Transverse colon (tissue), 4 donors: ENCODE measurements around the gene CYP1A2. TPM values are rescaled to one million over a fixed set of nuclear protein-coding genes. Genes with fewer than 3 reads are reported as not detected.
"Not testable (repeated sequence)": the region's sequence is repeated elsewhere in the genome, so short reads cannot be mapped to it uniquely, and the experiment has no call there.

ENCODE experiments used
- DNase-seq: peaks from one replicate; pipeline ENCODE4 v3.0.0-alpha.2; 2019
- H3K27ac ChIP-seq, 4 donors: fragments of 200-600 bp; sonication (generic); 2 replicates each; pipeline ENCODE4 v1.5.1; 2016 to 2018; ENCODE audit warnings: inconsistent platforms in 4 of 4
- H3K27me3 ChIP-seq: fragments of 200-600 bp; sonication (generic); 2 replicates; pipeline ENCODE4 v1.5.1; 2017; ENCODE audit warnings: inconsistent platforms
- H3K36me3 ChIP-seq, 4 donors: fragments of 200-600 bp; sonication (generic); 2 replicates each; pipeline ENCODE4 v1.5.1; 2017 to 2019; ENCODE audit warnings: inconsistent platforms in 4 of 4
- H3K4me1 ChIP-seq, 4 donors: fragments of 200-600 bp; sonication (generic); 2 replicates each; pipeline ENCODE4 v1.5.1; 2017 to 2020; ENCODE audit warnings: inconsistent platforms in 4 of 4
- H3K4me3 ChIP-seq, 4 donors: fragments of 200-600 bp; sonication (generic); 1 replicate in 1 of 4; 2 replicates in 3 of 4; pipeline versions ENCODE4 v1.5.1 to v1.6.1; 2017 to 2019; ENCODE audit warnings: inconsistent platforms in 4 of 4
- H3K9me3 ChIP-seq, 2 donors: fragments of 200-600 bp; sonication (generic); 2 replicates each; pipeline ENCODE4 v1.5.1; 2017 to 2019; ENCODE audit warnings: inconsistent platforms in 2 of 2
- CTCF ChIP-seq, 5 experiments: fragments of 200-600 bp in 3 of 5; fragments of 450-650 bp in 2 of 5; sonication (generic) in 3 of 5; IDR thresholded peaks; 1 replicate in 2 of 5; 2 replicates in 3 of 5; pipeline ENCODE4 v1.5.1; 2016 to 2017; ENCODE audit warnings: antibody characterized with exemption in 5 of 5, inconsistent platforms in 3 of 5, mild to moderate bottlenecking in 2 of 5, moderate library complexity in 1 of 5
- EP300 ChIP-seq: sonication (generic); formaldehyde crosslinking; IDR thresholded peaks from one replicate; pipeline ENCODE4 v1.6.1; 2017; ENCODE audit warnings: antibody characterized with exemption, low read depth
- POLR2A ChIP-seq: fragments of 450-650 bp; IDR thresholded peaks from one replicate; pipeline ENCODE4 v1.6.1; 2016; ENCODE audit warnings: antibody characterized with exemption, mild to moderate bottlenecking, moderate library complexity
- POLR2AphosphoS5 ChIP-seq, 3 donors: sonication (generic); formaldehyde crosslinking; IDR thresholded peaks; one replicate each; pipeline ENCODE4 v1.6.1; 2016; ENCODE audit warnings: antibody characterized with exemption in 3 of 3
- WGBS, 2 donors: methylation state at CpG; one replicate each; pipeline ENCODE4 v1.1.5; 2018; ENCODE audit warnings: low coverage in 1 of 2; 5-methylcytosine and 5-hydroxymethylcytosine counted together
- in situ Hi-C, 4 donors: fragments of 200-750 bp; cut with MboI; loops; one replicate each; pipeline versions ENCODE4 v1.15.0 to v1.15.1; 2017; ENCODE audit warnings: low sequenced_read_pairs in 3 of 4, low pct_ligation_motif_present in 1 of 4, low pct_unique_long_range_greater_than_20kb in 1 of 4
- intact Hi-C: fragments of 100-400 bp; cut with DNase I; formaldehyde crosslinking; loops from one replicate; pipeline ENCODE4 v1.15.1; 2023; ENCODE audit warnings: low total_unique reads
- total RNA-seq, 4 donors: library from RNA; depleted of rRNA; stranded (reverse); fragments of >200 nt; gene quantifications; one replicate each; pipeline ENCODE4 v1.1.0, GENCODE V29; 2016

The CYP1A2 gene
- total RNA-seq, 4 donors from 2014 or later: not detected

- peak overlapping the region; percentile 84 to 92 (median 86) for H3K27ac ChIP-seq
- H3K36me3 ChIP-seq: no peaks in the 10 kb centered on the region
- in situ Hi-C loops (no loop called here), intact Hi-C loops (loop anchor here (5.0 kb wide), 1 partner anchor 58 kb away; the partner anchor contains the start of gene ULK3)
- H3K4me1 ChIP-seq: peaks cover 66 to 91% (median 81%) of the 10 kb centered on the region in 4 donors
- H3K4me3 ChIP-seq: peak overlapping the region in 2 of 4 donors; percentile 73 to 77
- no peak for DNase-seq
- no peaks in the 10 kb centered on the region for H3K9me3 ChIP-seq
- H3K27me3 ChIP-seq: no peaks in the 10 kb centered on the region
- 56 to 66% methylated on average over 3 to 8 of the region's 8 CpGs for WGBS, 2 donors
- TF ChIP-seq CTCF (IDR thresholded peaks at IDR 0.05) (no peak), EP300 (no peak), POLR2A (no peak), POLR2AphosphoS5 (IDR thresholded peaks at IDR 0.05) (no peak)
Measured at GRCh38 chr15:74784426-74785193, 36.0 kb downstream of the CYP1A2 start.

GRCh38 chr15:74785194-74786032 is 36.8 kb downstream of the CYP1A2 start:
- peak overlapping the region; percentile 84 to 92 (median 86) for H3K27ac ChIP-seq
- peaks cover 69 to 91% (median 83%) of the 10 kb centered on the region in 4 donors for H3K4me1 ChIP-seq
- H3K36me3 ChIP-seq: no peaks in the 10 kb centered on the region
- peak overlapping the region in 1 of 4 donors; percentile 3 for H3K4me3 ChIP-seq
- intact Hi-C loops: no loop called here
- no peaks in the 10 kb centered on the region for H3K27me3 ChIP-seq
- no peaks in the 10 kb centered on the region for H3K9me3 ChIP-seq
- DNase-seq: no peak
- in situ Hi-C loops: no loop called here
- TF ChIP-seq POLR2A (no peak), CTCF (IDR thresholded peaks at IDR 0.05) (no peak), EP300 (no peak), POLR2AphosphoS5 (IDR thresholded peaks at IDR 0.05) (no peak)
- WGBS, 2 donors: 51 to 67% methylated on average over 5 to 13 of the region's 13 CpGs

- peak overlapping the region; percentile 84 to 92 (median 86) for H3K27ac ChIP-seq
- H3K27me3 ChIP-seq, intact Hi-C loops, DNase-seq, in situ Hi-C loops, H3K9me3 ChIP-seq, H3K36me3 ChIP-seq: not testable (repeated sequence)
- WGBS, 2 donors: 49% methylated on average over 12 of the region's 12 CpGs; no CpG with 5 or more reads in 1 of the 2 donors
- H3K4me3 ChIP-seq: peak overlapping the region in 1 of 4 donors; percentile 15
- peaks cover 70 to 91% (median 83%) of the 10 kb centered on the region in 4 donors for H3K4me1 ChIP-seq
Measured at GRCh38 chr15:74786081-74786480, 37.4 kb downstream of the CYP1A2 start.

- DNase-seq: no peak
- no peaks in the 10 kb centered on the region for H3K27me3 ChIP-seq
- peak overlapping the region; percentile 84 to 92 (median 86) for H3K27ac ChIP-seq
- WGBS, 2 donors: 44% methylated on average over 7 of the region's 7 CpGs; no CpG with 5 or more reads in 1 of the 2 donors
- in situ Hi-C loops (no loop called here), intact Hi-C loops (no loop called here)
- peaks cover 64 to 91% (median 77%) of the 10 kb centered on the region in 4 donors for H3K4me1 ChIP-seq
- H3K36me3 ChIP-seq: no peaks in the 10 kb centered on the region
- TF ChIP-seq POLR2AphosphoS5 (IDR thresholded peaks at IDR 0.05) (no peak), CTCF (IDR thresholded peaks at IDR 0.05) (no peak), POLR2A (no peak), EP300 (no peak)
- no peak overlapping the region for H3K4me3 ChIP-seq
- no peaks in the 10 kb centered on the region for H3K9me3 ChIP-seq
Measured at GRCh38 chr15:74786551-74787165, 38.0 kb downstream of the CYP1A2 start.
